Inflammatory macrophage (primary cell): Measurements from ENCODE around the gene PRR22.
"Not testable (repeated sequence)": the region's sequence is repeated elsewhere in the genome, so short reads cannot be mapped to it uniquely, and the experiment has no call there.

Source experiments
- DNase-seq, 2 donors: peaks; one replicate each; pipeline ENCODE4 v3.0.0-alpha.2; 2020 to 2022

Gene PRR22

DNA sequence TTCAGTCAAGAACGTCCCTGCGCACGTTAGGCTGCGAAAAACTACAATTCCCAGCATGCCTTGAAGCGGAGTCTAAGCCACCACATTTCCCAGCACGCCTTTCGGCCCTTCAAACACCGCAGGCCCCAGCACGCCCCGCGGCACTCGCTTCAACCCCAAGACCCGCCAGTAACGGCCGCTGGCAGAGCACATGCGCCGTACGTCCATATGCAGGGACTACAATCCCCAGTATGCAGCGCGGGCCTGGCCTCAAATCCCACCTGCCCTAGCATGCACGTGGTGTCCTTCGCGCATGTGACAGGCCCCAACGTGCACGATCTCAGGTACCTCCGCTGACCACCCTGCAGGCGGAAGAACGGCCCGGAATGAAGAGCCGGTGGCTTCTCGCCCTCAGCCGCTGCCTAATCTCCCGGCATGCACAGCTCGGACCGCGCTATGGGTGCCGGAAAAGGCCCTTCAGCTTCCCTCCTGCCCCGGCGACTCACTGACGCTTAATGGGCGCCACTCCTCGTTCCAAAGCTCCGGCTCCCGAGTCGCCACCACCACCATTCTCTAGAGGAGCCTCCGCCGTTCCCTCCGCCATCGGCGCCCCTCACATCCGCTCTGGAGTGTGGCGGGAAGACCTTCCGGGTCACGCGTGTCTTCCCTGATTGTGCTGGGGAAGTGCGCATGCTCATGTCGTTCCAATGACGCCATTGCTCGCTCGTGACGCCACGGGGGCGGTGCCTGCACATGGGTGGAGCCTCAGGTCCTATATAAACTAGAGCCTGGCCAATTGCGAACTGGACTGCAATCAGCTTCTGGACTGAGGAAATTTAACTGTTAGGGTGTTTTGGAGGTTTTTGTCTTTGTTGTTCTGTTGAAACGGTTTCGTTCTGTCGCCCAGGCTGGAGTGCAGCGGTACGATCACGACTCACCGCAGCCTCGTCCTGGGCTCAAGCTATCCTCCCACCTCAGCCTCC is 6.3 kb upstream of the PRR22 start, which contains the start of gene DUS3L:
Gene DUS3L (minus strand): TSS at position 605 of the 962 bp plus-strand sequence. CDS start 22 bp downstream, at position 583.
- peak; percentile 99 for DNase-seq

DNA sequence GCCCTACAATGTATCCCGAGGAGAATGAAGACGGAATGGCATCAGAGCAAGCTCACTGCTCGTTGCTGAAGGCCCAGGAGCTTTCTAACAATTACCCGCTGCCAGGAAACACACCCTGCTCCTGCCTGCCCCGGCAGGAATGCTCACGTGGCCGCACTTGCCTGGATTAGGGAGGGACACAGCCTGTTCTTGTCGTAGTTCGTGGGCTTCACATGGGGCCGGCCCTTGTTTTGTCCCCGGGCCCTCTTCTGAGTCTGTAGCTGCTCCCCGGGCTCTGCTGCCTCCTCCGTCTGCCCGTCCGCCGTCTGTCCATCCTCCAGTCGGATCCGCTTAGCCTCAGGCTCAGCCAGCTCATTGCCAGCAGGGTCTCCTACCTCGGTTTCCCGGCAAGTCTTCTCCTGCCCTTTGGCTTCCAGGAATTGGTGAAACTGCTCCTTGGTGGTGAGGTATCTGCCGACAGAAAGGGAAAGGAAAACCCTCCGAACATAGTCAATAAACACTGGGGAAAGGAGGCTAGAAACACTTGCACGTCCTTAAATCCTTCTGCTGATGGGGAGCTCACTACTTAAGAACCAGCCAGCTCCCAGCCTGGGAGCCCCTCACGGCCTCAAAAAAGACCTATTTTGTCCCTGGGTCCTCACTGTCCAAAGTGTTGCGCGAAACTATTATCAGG is 5.5 kb upstream of the PRR22 start:
- DNase-seq, result no peak

DNA sequence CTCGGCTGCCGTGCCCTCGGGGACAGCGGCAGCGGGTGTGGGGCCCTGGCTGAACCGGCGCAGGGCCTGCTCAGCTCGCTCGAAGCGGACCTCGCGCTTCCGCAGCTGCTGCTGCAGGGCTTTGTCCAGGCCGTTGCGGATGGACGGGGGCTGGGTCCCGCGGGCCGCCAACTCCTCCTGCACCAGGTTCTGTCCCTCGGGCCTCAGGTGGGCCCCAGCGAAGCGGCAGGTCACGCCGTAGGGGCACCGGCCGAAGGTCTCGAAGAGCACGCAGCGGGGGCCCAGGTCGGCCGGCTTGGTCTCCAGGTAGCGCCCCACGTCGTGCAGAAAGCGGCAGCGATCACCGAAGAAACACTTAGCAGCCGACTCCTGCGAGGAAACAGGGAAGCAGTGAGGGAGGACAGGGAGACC is 4.8 kb upstream of the PRR22 start:
- no peak for DNase-seq

DNA sequence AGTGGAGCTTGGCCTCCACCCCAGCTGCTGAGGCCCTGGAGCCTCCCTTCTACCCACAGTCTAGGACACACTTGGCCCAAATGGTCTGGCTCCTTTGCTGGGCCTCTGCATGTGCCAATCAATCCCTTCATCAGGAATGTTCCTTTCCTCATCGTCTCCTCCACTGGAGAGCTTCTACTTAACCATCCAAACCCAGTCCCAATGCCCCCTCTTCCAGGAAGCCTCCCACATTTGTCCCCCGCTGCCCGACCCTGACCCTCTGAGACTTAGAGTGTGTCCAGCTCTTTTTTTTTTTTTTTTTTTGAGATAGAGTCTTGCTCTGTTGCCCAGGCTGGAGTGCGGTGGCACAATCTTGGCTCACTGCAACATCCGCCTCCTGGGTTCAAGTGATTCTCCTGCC is 3.9 kb upstream of the PRR22 start:
- no peak for DNase-seq

DNA sequence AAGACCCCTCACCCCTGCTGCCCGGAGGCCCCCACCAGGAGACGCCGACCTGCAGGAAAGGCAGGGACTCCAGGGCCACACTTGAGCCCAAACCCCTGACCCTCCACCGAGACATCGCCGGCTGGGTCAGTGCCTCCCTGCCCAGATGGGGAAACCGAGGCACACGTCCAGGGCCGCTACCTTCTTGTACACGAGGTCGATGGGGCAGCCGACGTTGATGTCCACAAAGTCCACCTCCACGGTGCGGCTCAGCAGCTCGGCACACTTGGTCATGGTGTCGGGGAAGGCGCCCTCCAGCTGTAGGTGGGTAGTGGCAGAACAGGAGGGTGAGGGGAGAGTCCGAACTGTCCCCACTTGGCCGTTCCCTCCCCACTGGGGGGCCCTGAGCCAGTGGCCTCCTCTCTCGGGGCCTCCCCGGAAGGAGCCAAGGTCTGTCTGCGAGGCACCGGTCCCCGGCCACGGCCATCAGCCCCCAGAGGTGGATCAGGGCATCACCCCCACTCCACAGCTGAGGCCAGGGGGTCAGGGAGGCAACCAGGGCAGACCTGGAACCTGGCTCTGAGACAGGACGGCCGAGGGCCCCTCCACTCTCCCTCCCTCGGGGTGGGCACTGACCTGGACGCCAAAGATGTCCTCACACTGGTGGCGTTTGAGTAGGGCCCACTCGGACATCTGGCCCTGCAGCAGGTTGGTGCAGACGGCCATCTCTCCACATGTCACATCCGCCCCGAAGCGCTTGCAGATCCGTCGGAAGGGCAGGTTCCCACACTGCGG is 3.0 kb upstream of the PRR22 start:
- no peak for DNase-seq

- no peak for DNase-seq
Observed at GRCh38 chr19:5786593-5787408, 2.3 kb upstream of the PRR22 start.

GRCh38 chr19:5785423-5785822 is 877 bp upstream of the PRR22 start:
- DNase-seq, result no peak

DNA sequence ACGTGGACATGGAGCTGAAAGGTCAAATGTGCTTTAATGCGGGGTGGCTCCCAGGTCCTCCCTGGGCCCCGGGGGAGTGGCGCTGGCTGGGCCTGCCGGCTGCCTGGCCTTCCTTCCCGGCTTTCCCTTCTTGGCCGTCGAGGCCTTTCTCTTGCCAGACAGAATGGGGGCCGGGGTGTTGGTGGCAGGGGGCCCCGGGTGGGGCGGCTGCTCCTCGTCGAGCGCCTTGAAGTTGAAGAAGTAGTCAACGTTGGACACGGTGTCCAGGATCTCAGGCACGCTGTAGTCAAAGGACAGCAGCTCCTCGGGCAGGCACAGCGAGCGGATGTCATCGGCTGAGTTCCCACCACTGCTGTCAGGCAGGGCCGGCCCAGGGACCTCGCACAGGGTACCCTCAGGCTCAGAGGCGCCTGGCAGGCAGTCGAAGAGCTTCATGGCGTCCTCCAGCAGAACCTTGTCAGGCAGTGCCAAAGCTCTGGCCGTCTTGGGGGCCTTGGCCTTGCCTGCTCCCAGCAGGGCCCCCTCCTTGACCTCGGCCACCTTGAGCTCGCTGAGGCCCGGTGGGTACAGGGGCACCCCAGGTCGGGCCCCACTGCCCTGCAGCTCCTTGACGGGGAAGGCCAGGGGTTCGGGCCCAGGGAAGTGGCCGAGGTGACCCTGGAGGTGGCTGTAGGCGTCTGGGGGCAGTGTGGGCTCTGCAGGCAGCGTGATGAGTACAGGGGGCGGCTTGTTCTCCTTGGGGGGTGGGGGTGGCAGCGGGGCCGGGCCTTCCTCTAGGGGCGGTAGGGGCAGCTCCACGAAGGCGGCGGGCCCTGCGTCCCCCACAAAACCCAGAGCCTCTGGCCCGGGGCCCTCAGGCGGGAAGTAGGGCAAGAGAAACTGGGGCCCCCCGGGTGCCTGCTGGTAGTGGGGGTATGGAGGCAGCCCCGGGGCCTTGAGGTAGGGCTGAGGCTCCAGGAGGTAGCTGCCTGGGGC is 1.3 kb downstream of the PRR22 start:
- DNase-seq, result no peak

- no peak for DNase-seq
Observed at GRCh38 chr19:5782322-5782721, 2.2 kb downstream of the PRR22 start.

- not testable (repeated sequence) for DNase-seq
Observed at GRCh38 chr19:5780916-5781315, 3.6 kb downstream of the PRR22 start.

GRCh38 chr19:5778402-5778801 is 6.1 kb downstream of the PRR22 start:
- no peak for DNase-seq

GRCh38 chr19:5775668-5776309 is 8.8 kb downstream of the PRR22 start:
- no peak for DNase-seq

GRCh38 chr19:5774921-5775320 is 9.6 kb downstream of the PRR22 start:
- DNase-seq, result no peak

- DNase-seq, result no peak
Observed at GRCh38 chr19:5773276-5773675, 11.3 kb downstream of the PRR22 start.

DNA sequence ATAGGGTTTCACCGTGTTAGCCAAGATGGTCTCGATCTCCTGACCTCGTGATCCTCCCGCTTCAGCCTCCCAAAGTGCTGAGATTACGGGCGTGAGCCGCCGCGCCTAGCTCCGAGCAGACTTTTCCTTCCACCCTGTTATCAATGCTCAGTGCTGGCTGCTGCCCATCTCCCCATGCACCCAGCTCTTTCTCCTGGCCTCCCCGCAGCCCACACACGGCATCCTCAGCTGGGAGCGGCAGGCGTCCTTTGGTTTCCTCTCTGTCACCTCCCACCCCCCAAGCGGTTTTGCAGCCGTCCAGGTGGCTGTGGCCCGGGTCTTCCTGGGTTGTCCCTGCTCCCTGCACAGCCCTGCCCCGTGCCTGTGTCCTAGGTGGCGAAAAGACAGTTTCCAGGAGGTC is 12.1 kb downstream of the PRR22 start:
- no peak for DNase-seq

- no peak for DNase-seq
Observed at GRCh38 chr19:5767949-5768348, 16.6 kb downstream of the PRR22 start.

GRCh38 chr19:5765220-5765619 is 19.3 kb downstream of the PRR22 start:
- DNase-seq, result no peak

DNA sequence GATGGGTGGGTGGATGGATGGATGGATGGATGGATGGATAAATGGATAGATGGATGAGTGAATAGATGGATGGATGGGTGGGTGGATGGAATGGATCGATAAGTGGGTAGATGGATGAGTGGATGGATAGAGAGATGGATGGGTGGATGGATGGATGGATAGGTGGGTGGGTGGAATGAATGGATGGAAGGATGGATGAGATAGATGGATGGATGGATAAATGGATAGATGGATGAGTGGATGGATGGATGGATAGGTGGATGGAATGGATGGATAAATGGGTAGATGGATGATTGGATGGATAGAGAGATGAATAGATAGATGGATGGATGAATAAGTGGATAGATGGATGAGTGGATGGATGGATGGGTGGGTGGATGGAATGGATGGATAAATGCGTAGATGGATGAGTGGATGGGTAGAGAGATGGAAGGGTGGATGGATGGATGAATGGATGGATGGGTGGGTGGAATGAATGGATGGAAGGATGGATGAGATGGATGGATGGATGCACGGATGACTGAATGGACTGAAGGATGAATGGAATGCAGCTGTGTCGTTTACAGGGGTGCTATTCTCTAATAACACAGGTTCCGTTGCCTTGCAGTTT is 21.8 kb downstream of the PRR22 start:
- no peak for DNase-seq

GRCh38 chr19:5753743-5754142 is 30.8 kb downstream of the PRR22 start:
- no peak for DNase-seq

DNA sequence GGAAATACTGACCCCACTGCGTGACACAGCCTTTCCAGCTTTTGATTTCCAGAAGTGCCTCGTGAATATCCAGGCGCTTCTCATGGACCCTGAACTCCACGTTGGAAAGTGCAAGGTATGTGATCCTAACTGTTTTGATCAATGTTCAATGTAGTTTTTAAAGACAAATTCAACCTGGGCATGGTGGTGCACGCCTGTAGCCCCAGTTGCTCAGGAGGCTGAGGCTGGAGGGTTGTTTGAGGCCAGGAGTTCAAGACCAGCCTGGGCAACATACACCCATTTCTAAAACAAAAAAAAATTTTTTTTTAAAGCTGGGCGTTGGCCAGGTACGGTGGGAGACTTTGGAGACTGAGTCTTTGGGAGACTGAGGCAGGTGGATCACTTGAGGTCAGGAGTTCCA is 32.8 kb downstream of the PRR22 start:
- DNase-seq, result no peak
